Right lung (tissue), 5 donors: Measurements from ENCODE around the gene COL28A1. TPM values are rescaled to one million over a fixed set of nuclear protein-coding genes. Genes with fewer than 3 reads are reported as not detected.
A peak's percentile ranks its signal among the peaks of the same experiment; 100 is the strongest.
"Not testable (repeated sequence)": the region's sequence is repeated elsewhere in the genome, so short reads cannot be mapped to it uniquely, and the experiment has no call there.

Experiments used
- DNase-seq, 2 donors: peaks; one replicate each; pipeline ENCODE4 v3.0.0-alpha.2; 2013
- polyA plus RNA-seq, 5 donors: library from polyadenylated mRNA; unstranded; fragments of 120-200 nt; gene quantifications; one replicate each; pipeline versions ENCODE4 v1.2.1 to v1.2.3, GENCODE V29; 2013; ENCODE audit warnings: inconsistent platforms in 1 of 5, low replicate concordance in 1 of 5; ENCODE audit not compliant: insufficient read length in 5 of 5, insufficient read depth in 1 of 5

The COL28A1 gene
- polyA plus RNA-seq, 5 donors: 1.6 to 3.1 (median 2.2) TPM

DNA sequence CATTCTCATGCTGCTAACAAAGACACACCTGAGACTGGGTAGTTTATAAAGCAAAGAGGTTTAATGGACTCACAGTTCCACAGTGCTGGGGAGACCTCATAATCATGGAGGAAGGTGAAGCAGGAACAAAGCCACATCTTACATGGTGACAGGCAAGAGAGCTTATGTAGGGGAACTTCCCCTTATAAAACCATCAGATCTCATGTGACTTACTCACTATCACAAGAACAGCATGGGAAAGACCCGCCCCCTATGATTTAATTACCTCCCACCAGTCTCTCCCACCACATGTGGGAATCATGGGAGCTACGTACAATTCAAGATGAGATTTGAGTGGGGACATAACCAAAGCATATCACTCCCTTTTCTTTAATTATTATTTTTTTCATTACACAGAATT lies 16.6 kb downstream of the COL28A1 start:
- no peak for DNase-seq

DNA sequence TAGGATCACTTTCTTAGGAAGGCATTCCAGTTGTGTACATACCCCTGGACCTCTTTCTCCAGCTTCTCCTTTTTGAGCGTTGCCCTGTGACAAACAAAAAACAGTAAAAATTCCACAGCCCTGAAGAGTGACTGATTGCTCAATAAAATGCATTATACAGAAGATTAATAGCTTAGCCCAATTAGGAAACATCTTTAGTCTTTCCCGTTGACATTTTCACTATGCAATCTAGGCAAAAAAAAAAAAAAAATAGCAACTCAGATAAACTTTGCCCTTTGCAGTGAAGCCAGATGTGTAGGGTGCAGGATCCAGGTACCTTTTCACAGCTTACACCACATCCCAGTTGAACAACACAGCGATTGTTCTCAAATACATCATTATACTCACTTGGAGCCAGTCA lies 17.9 kb downstream of the COL28A1 start:
- no peak for DNase-seq

DNA sequence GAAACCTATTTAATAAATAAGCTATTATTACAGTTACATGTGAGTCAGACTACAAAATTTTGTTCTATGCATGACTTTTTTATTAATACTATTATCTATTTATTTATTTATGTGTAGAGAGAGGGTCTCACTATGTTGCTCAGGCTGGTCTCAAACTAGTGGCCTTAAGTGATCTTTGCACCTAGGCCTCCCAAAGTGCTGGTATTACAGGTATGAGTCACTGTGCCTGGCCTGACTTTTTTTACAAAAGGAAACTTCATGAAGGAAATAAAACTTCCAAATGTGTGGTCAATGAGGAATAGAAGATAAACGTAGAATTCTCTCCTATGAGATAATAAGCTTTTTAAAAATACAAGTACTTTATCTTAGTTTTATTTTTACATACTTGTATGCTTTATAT lies 19.0 kb downstream of the COL28A1 start:
- no peak for DNase-seq

DNA sequence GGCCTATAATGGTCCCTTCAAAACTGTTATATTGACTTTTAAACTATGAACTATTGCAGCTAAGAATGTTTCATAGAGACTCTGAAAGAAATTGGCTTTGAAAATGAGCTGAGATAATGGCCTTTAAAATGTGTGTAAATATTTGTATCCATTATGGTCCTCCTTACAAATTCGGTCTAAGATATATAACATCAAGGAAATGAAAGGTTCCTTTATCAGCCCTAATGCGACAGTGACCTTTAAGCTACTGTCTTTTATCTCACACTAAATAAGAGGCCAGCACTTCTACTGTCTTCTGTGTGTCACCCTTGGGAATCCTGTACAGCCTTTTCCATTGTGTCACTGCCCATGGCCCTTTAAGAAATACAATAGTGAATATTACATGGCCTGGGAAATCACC lies 19.5 kb downstream of the COL28A1 start:
- no peak for DNase-seq

DNA sequence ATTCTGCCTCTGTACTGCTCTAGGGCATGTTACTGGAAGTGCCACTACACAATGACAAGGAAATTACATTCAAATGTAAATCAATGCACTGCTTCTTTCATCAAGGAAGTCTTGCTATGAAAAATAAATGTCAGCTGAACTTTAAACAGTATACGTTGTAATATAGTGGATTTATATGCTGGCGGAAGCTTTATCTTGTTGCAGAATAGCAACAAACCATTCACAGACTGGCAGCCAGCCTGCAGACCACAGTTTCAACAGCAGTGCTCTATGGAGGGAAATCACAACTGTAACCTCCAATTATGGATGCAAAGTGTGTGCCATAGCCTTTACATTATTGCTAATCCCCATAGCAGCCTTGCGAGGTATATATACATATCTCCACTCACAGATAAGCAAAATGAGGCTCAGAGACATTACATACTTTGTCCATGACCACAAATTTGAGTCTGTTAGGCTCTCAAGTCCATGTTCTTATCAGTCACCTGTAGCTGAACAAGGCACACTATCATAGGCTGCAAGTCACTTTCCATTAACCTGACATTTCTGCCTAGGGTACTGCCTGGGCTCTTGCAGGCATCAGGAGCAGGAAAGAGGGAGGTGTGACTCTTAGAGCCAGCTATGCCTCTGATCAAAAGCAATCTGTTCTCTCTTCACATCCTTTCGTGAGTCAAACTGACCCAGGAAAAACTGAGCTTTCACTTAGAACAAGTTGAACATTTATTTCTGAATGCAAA lies 22.6 kb downstream of the COL28A1 start:
- DNase-seq: peak in 1 of 2 donors; percentile 5

DNA sequence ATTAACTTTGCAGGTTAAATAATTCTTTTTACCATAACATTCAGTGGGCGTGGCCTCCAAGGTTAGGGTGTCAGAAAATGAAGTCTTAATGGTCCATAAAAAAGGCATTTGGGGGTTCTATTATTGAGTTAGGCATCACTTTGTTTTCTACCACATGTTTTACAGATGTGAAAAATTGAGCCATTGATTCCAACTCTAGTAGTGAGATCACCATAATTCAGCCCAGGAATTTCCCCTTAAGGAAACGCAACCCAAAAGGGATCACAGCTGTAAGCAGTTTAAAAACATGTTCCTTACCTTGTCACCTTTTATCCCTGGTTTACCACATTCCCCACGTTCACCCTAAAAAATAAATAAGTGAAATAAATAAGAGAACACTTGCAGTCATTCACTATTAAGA lies 24.9 kb downstream of the COL28A1 start:
- no peak for DNase-seq

DNA sequence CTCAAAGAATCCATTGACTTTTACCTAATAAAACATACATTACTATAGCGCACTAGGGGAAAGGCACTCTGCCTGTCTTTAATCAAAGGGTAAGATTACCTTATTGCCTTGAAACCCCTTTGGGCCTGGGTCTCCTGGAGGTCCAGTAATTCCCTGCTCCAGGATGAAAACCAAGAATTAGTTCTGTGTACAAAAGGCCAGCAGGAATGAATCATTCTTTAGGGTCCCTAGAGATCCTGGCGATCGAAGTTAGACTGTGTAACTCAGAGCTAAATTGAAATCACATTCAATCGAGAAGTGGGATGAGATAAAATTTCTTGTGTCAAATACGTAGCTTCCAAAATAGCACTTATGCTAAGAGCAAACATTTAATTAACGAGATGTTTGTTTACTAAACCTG lies 29.8 kb downstream of the COL28A1 start:
- DNase-seq: no peak

DNA sequence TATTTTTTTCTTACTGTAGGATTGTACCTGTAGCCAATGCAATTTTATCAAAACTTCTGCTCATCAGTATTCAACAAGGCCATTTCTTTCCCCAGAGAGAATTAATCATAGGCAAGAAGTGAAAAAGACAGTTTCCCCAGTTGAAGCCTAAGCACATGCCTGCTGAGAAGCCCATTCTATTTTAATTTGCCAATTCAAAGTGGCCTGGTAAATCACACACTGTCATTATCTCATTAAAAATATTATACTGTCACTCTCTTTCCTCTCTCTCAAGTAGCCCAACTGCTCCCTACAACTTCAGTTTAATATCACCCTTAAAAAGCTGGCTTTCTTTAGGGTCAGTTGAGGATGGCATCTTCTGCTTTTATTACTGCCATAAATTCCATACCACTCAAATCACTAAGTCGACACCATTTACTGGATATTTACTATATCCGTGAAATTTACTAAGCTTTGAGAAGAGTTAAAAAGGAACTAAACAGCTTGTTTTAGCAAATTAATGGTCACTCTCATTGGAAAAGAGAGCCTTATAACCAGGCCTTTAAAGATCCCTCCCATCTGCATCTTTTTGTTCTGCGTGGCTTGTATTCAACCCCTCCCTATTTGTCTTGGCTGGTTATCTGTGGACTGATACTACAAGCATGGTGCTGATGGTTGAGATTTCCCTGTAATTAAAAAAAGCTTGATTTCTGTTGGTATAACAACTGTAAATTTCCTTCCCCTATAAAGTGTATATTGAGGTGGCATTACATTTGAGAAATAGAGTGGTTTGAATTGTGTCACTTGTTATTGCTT lies 30.6 kb downstream of the COL28A1 start:
- DNase-seq: no peak

DNA sequence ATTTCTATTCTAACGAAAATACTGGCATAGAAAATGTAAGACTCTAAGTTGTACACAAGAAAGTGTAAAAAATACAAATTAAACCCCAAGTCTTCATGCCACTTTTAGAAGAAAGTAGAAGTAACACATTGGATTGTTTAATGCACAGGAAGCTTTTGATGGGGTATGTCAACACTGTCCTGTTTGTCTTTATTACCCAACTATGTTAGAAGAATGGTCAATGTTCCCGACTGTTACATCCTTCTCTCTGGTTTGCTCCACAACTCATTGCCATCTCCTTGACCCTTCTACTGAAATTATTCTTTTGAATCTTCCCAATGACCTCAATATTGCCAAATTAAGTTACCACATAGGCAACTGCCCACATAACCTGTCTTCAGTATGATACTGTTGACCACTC lies 35.8 kb downstream of the COL28A1 start:
- no peak for DNase-seq

DNA sequence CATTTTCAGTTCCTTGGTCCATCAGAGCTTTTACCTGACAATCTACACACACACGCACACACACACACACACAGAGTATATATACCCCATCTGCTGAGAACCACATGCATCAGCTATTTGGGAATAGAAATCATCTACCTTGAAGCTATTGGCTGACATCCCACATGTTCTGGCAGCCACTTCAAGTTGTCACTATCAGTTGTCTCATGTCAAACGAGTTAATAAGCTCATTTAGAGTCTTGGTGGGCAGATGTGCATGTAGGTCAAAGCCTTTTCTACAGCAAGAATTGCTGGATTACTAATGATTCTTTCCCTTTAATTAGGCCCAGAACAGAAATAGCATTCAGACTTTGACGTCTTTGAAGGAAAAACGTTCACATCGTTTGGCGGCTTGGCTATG lies 36.8 kb downstream of the COL28A1 start:
- DNase-seq: no peak

DNA sequence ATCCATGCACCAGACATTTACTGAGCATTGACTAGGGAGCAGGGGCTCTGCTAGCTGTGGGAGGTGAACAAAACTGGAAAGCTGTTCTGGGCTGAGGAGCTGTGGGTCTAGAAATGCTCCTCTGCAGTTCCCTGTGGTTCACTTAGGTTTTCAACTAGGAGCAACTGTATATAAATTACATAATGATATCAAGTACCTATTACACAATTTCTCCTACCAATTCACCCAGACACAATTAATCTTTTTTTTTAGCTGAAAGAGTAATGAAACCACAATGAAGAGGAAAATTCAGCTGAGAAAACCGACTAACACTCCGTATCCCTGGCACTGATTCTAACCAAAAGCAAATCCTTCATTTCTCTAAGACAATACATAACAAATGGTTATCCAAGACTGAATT lies 39.4 kb downstream of the COL28A1 start:
- DNase-seq: no peak

DNA sequence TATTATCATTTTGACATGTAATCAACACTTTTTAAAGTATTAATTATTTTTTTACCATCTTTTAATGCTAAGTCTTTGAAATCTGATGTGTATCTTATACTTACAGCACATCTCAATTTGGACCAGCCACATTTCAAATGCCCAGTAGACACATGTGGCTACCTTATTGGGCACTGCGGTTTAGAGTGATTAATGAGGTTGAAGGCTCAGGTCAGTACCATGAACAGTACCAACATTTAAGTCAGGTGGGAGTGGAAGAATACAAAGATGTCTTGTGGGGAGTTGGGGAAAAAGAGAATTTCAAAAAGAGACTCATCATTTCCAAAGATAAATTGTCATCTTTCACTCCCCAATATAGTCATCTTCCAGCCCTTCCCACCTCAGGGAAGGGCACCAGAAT lies 40.5 kb downstream of the COL28A1 start:
- no peak for DNase-seq

DNA sequence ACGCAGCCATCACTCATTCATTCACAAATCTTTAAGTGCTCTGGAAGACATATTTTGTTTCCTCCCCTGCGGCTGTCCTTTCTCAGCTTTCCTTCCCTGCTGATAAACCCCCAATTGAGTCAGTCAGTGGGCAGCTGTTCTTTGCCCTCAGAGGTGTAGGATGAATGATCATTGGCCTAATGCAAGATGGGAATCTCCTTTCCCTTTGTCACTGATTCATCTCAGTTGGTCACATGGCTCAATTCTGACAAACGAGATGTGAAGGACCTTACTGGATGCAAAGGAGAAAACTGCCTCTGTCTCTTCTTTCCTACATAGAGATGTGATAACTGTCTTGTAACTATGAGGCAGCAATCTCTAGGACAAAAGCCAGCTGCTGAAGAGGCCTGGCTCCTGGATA lies 44.6 kb downstream of the COL28A1 start:
- no peak for DNase-seq

DNA sequence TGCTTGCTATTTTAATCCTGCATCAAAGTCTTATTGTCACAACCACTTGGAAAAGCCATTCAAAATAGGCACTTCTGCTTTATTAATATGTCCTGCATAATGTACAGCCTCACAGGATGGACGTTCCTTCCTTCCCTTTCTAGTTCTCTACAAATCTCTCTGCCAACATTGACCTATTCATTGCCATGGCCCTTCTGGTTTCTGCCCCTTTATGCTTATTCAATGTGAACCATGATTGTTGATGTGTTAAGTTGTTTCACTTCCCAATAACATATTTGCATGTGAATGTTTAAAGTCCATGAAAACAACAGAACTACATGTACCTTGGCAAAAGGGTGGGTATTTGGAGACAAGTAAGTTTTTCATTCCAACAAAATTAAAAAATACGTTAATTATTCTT lies 45.7 kb downstream of the COL28A1 start:
- DNase-seq: no peak

DNA sequence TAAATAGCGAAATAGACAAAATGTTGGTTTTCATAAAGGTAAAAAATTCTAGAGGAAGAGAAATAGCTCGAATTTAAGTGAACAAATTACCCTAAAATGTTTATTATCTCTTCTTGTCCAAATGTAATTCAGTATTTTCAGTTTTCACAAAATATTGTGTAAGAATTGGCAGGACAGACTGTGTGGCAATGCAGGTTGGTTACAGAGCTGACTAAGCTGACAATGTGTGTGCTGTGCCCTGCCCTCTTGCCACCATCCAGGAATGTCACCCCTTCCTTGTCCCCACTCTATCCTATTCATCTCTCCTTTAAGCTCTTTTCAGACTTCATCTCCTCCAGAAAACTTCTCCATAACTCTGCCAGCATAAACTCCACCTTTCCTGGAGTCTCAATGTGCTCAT lies 46.1 kb downstream of the COL28A1 start:
- DNase-seq: no peak

DNA sequence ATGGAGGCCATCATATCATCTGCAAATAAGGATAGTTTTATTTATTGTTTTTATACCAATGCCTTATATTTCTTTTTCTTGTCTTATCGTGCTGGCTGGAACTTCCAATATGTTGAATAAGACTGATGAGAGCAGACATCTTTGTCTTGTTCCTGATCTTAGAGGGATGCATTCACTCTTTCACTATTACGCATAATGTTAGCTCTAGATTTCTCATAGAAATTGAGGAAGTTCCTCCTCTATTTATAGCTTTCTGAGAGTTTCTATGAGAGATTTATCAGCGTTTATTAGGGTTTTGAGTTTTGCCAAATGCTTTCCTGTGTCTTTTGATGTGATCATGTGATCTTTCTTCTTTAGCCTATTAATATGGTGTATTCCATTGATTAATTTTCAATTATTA lies 49.3 kb downstream of the COL28A1 start:
- no peak for DNase-seq

DNA sequence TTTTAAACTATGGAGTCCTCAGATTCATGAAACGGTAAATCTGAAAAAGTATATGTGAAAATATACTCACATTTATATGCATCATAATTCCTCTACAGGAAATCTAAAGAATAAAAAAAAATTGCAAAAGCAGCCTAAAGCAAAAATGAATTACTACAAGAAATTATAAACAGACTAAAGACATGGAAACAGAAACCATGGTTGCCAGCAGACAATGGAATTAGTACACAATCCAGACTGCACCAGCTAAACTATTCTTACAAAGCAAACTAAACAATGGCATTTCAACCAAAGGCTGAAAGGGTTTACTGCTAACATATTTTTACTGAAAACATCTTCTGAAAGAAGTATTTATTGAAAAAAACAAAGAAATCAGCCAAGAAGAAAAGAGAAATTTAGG lies 51.6 kb downstream of the COL28A1 start:
- no peak for DNase-seq

DNA sequence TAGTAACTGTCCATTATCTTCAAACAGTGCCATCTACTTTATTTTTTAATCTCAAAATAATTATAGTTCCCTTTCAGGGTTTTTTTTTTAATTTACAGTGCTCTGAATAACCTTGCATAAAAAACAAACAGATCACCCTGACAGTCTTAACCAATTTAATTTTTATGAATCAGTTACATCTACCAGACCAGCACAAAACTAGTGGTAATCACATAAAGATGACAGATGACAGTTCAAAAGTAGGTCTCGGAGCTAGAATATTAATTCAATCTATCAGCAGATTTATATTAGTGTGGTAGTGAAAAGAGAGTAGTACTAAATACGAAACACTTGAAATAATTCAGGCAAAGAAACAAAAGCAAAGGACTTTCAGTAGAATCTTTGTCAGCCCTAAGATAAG lies 53.9 kb downstream of the COL28A1 start:
- DNase-seq: no peak

DNA sequence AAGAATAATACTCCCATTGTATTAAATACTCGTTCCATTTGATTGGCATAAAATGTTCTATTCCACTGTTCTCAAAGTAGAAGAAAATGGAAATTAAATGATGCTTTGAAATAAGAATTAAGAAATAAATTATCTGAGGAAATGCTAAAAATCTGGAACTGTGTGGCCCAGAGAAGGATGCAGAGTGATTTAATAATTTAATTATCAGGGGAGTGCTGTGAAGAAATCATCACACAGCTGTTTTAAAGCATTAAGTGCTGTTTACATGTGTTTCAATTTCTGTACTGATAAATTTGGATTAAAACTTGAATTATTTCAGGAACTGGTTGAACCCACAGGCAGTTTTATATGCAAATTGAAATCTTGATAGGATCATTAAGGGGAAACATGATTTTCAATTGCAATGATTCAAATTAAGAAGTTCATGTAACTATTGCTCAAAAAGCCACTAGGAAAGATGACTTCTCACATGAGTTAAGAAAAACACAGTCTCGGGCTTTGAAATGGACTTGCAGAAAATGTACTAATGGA lies 56.3 kb downstream of the COL28A1 start:
- no peak for DNase-seq

DNA sequence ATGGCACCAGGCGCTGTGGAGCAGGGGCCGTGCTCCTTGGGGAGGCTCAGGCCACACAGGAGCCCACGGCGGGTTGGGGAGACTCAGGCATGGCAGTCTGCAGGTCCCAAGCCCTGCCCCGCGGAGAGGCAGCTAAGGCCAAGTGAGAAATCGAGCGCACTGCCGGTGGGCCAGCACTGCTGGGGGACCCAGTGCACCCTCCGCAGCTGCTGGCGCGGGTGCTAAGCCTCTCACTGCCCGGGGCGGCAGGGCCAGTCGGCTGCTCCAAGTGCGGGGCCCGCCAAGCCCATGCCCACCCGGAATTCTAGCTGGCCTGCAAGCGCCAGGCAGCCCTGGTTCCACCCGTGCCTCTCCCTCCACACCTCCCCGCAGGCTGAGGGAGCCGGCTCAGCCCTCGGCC lies 57.1 kb downstream of the COL28A1 start:
- DNase-seq: no peak

DNA sequence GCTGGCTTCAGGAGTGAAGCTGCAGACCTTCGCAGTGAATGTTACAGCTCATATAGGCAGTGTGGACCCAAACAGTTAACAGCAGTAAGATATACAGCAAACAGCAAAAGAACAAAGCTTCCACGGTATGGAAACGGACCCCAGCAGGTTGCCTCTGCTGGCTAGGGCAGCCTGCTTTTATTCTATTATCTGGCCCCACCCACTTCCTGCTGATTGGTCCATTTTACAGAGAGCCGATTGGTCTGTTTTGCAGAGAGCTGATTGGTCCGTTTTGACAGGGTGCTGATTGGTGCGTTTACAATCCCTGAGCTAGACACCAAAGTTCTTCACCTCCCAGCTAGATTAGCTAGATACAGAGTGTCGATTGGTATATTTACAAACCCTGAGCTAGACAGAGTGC lies 58.0 kb downstream of the COL28A1 start:
- DNase-seq: not testable (repeated sequence)

DNA sequence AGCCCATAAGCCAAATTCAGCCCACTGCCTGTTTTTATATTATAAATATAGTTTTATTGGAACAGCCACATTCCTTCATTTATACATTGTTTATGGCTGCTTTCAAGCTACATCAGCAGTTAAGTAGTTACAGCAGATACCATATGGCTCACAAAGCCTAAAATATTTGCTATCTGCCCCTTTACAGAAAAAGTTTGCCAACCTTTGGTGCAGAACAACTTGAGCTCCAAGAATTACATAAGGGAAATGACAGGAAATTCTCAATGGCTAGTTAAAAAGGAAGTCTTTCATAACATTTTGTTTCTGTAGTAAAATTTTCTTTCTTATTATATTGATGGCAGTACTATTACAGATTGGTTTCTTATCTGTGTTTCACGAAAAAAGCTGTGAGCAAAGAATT lies 59.3 kb downstream of the COL28A1 start:
- DNase-seq: no peak

DNA sequence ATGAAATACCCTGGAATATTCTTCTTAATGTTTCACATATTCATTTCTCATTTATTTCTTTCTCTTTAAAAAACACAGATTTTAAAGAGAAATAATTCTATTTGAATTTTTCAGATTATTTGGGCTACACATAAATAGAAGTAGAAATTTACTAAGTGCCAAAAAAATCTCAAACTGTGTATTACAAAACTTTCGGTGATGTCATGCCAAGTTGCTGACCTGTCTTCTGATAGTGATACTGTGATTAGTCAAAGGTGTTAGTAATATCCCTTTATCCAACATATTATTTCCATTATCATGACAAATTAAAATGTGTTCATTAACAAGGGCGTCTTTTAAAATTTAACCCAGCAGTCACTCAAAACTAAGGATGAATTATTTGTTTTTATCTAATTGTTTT lies 60.1 kb downstream of the COL28A1 start:
- DNase-seq: no peak
